Peyer's patch (tissue), 4 donors: ENCODE results near the gene SRD5A1.

ENCODE experiments used
- CTCF ChIP-seq, 6 experiments: fragments of 450-650 bp in 4 of 6; fragments of 200-600 bp in 2 of 6; sonication (generic) in 1 of 6; IDR thresholded peaks; one replicate each; pipeline ENCODE4 v1.5.1; 2017 to 2019; ENCODE audit warnings: antibody characterized with exemption in 6 of 6, mild to moderate bottlenecking in 3 of 6, moderate library complexity in 1 of 6
- POLR2A ChIP-seq, 2 donors: fragments of 450-650 bp; IDR thresholded peaks; one replicate each; pipeline ENCODE4 v1.5.1; 2017; ENCODE audit warnings: antibody characterized with exemption in 2 of 2, mild to moderate bottlenecking in 2 of 2, moderate library complexity in 2 of 2

- TF ChIP-seq CTCF (IDR thresholded peaks at IDR 0.05) (no peak), POLR2A (IDR thresholded peaks at IDR 0.05) (no peak)
Measured at GRCh38 chr5:6673031-6673430, 39.8 kb downstream of the SRD5A1 start.
